AG04450 (cell line): ENCODE measurements around the gene FLT4. TPM values are rescaled to one million over a fixed set of nuclear protein-coding genes. Genes with fewer than 3 reads are reported as not detected.

Experiments
- CTCF ChIA-PET: fragments of 300-600, 350-600 bp; formaldehyde crosslinking; extraction: SDS; loops from one replicate; lab custom pipeline; 2022; ENCODE audit warnings: antibody characterized with exemption, inconsistent platforms; lab: Charles Lee
- POLR2A ChIA-PET: fragments of 350-600 bp; formaldehyde crosslinking; extraction: SDS; loops from one replicate; lab custom pipeline; 2021; ENCODE audit warnings: antibody characterized with exemption, inconsistent platforms; lab: Yijun Ruan, JAX
- DNase-seq: peaks from one replicate; pipeline ENCODE4 v3.0.0-alpha.2; 2011; ENCODE audit warnings: low read depth, low spot score
- H3K27ac ChIP-seq: one replicate; pipeline ENCODE4 v1.5.1; 2012; ENCODE audit warnings: low read depth, low read length, control low read depth
- H3K27me3 ChIP-seq: one replicate; pipeline ENCODE4 v1.6.0; 2012; ENCODE audit warnings: low read length; ENCODE audit not compliant: control insufficient read depth, insufficient read depth
- H3K4me3 ChIP-seq: 2 replicates; pipeline ENCODE4 v1.5.1; 2011; ENCODE audit warnings: mild to moderate bottlenecking, low read depth, low read length, control low read depth
- H3K9me3 ChIP-seq: 2 replicates; pipeline ENCODE4 v1.5.1; 2012; ENCODE audit warnings: low read length; ENCODE audit not compliant: control insufficient read depth, insufficient read depth
- polyA plus RNA-seq: library from polyadenylated mRNA; depleted of rRNA; stranded (reverse); fragments of >200 nt; gene quantifications from 2 replicates; pipeline ENCODE4 v1.2.3, GENCODE V29; 2011
- TF ChIP-seq, protein P1 (sequence below): IDR thresholded peaks from 2 replicates; pipeline ENCODE4 v1.5.1; 2011; ENCODE audit warnings: low read depth, low read length, control low read depth, inconsistent platforms

Gene FLT4
- polyA plus RNA-seq, 1 experiment = not detected

DNA sequence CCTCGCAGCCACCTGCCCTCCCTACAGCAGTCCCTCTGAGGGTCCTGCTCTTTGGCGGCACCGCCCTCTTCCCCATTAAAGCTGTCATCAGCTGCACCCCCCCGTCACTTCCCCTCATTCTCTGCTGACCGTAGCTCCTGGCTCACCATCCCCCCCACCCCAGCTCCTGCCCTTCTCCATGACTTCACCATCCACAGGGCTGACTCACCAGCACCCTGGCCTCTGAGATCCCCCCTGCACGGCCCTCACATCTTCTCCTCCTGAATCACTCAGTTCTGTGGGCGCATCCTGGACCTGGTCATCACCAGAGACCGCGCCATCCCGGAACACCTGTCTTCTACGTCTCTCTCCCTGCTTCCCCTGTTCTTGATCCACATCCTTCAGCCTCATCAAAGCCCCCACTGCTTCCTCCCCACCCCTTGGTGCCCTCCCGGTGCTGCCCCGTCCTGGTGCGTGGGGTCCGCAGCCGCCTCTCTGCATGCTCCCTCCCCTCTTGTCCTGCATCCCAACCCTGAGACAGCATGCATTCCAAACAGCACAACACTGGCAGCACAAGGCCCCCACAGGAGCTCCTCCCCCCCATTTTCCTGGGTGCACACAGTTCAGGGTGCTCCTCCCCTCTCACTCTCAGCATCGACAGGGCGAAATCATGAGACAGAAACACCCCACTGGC lies 12.9 kb downstream of the FLT4 start:
- POLR2A ChIA-PET = interaction anchor here (0.7 kb wide), 1 partner anchor 229 kb away, joined by 5 read pairs; no protein-coding TSS in a partner anchor
- H3K27ac ChIP-seq = no peak overlapping the region
- H3K27me3 ChIP-seq = no peaks in the 10 kb centered on the region
- CTCF ChIA-PET = interaction anchor here (0.9 kb wide), 1 partner anchor 30 kb away, joined by 3 read pairs; no protein-coding TSS in a partner anchor
- DNase-seq = no peak
- TF ChIP-seq, protein P1, sequence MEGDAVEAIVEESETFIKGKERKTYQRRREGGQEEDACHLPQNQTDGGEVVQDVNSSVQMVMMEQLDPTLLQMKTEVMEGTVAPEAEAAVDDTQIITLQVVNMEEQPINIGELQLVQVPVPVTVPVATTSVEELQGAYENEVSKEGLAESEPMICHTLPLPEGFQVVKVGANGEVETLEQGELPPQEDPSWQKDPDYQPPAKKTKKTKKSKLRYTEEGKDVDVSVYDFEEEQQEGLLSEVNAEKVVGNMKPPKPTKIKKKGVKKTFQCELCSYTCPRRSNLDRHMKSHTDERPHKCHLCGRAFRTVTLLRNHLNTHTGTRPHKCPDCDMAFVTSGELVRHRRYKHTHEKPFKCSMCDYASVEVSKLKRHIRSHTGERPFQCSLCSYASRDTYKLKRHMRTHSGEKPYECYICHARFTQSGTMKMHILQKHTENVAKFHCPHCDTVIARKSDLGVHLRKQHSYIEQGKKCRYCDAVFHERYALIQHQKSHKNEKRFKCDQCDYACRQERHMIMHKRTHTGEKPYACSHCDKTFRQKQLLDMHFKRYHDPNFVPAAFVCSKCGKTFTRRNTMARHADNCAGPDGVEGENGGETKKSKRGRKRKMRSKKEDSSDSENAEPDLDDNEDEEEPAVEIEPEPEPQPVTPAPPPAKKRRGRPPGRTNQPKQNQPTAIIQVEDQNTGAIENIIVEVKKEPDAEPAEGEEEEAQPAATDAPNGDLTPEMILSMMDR = no peak
- H3K9me3 ChIP-seq = peaks cover 11% of the 10 kb centered on the region
- no peak overlapping the region for H3K4me3 ChIP-seq

DNA sequence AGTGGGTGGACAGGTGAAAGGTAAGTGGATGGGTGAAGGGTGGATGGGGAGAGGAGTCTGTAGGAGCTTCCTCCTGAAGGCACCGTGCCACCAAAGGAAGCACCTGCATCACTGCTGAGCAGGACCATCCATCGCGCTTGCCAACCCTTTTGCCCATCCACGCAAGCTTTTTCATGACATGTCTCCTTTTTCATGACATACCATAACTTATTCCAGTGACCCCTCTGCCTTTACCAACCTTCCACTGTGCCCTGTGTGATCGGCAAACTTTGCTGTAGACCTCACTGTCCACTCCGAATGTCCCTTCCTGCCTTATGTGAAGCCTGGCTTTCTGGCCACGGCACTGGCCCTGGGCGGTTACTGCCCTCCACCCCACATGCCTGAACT lies 13.4 kb downstream of the FLT4 start:
- TF ChIP-seq, protein P1 = no peak
- peaks cover 13% of the 10 kb centered on the region for H3K9me3 ChIP-seq
- H3K27me3 ChIP-seq = no peaks in the 10 kb centered on the region
- no peak overlapping the region for H3K27ac ChIP-seq
- no peak for DNase-seq
- POLR2A ChIA-PET = interaction anchor here (0.7 kb wide), 1 partner anchor 230 kb away, joined by 5 read pairs; no protein-coding TSS in a partner anchor
- CTCF ChIA-PET = interaction anchor here (0.9 kb wide), 1 partner anchor 30 kb away, joined by 3 read pairs; no protein-coding TSS in a partner anchor
- H3K4me3 ChIP-seq = no peak overlapping the region

DNA sequence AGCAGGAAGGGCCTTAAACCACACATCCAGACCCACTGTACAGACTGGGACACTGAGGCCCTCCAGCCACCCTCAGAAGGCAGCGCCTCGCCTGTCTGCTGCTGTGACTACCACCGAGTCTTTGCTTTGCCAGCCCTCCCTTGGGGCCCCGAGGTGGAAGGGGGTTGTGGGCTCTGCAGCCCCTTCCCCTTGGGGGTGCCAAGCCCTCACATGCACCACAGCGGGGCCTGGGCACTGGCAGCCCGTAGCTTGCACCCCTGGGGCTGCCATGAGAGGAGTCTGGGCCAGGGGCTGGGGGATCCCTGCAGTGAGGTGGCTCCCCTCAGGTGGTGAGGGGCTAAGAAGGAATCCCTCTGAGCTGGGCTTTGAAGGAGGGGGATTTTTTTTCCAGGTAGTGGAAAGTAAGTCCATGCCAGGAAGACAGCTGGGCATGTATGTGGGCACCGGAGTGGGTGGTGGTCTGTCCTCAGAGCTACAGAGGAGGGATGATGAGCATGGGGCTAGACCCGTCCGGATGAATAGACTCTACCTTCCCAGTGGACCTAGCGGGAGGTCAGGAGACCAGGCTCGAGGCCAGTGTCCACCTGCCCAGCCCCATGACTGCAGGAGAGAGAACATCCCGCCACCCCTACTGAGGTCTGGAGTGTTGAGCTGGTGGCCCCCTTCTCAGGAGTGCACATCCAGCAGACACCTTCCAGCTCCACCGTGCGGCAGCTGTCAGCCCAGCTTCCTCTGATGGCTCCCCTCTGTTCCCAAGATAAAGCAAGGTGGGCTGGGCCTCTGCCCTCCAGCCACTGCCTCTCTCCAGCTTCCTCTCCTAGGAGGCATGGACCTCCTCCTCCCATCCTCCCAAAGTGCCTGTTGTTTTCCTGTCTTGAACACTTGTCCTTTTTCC lies 15.9 kb downstream of the FLT4 start:
- Histone ChIP-seq H3K4me3 (no peak overlapping the region), H3K9me3 (peaks cover 22% of the 10 kb centered on the region), H3K27ac (no peak overlapping the region), H3K27me3 (no peaks in the 10 kb centered on the region)
- DNase-seq = no peak
- TF ChIP-seq, protein P1 = no peak
- CTCF ChIA-PET = no interaction called here
- POLR2A ChIA-PET = no interaction called here

DNA sequence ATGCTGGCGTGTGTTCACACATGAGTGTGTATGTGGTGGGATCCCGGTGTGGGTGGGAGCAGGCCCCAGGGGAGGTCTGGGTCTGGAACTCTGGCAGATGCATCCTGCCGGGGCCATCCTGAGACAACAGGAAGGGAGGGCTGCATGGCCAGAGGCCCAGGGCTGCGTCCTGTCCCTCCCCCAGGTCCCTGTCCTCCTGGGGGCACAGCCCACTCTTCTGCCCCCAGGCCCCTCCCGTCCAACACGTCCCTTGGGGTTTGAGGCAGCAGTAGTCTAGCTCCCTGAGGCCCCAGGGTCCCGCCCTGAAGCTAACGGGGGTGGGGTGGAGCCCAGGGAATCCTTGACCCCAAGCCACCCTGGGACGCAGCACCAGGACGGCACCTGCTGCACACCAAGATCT lies 16.6 kb downstream of the FLT4 start:
- TF ChIP-seq, protein P1 = no peak
- H3K27me3 ChIP-seq = peaks cover 2% of the 10 kb centered on the region
- DNase-seq = no peak
- POLR2A ChIA-PET = no interaction called here
- H3K4me3 ChIP-seq = no peak overlapping the region
- peaks cover 22% of the 10 kb centered on the region for H3K9me3 ChIP-seq
- CTCF ChIA-PET = no interaction called here
- no peak overlapping the region for H3K27ac ChIP-seq
